Keratinocyte (primary cell): Measurements from ENCODE around the gene KATNB1.

Experiments
- CTCF ChIP-seq, 3 experiments: IDR thresholded peaks in 1 of 3; conservative IDR thresholded peaks in 1 of 3; optimal IDR thresholded peaks in 1 of 3; 2 replicates in 2 of 3; 3 replicates in 1 of 3; pipeline versions ENCODE3 to v1.5.1; 2011; ENCODE audit warnings: low read length in 3 of 3, mild to moderate bottlenecking in 3 of 3, moderate library complexity in 2 of 3, control low read depth in 1 of 3, inconsistent platforms in 1 of 3; ENCODE audit not compliant: insufficient read depth in 2 of 3; ENCODE audit errors: extremely low read depth in 1 of 3
- EZH2 ChIP-seq: IDR thresholded peaks from one replicate; pipeline ENCODE4 v1.6.1; 2012; ENCODE audit warnings: inconsistent platforms, mild to moderate bottlenecking, low read length, moderate library complexity

GRCh38 chr16:57798953-57799599 is 63.5 kb downstream of the KATNB1 start:
- no peak for TF ChIP-seq CTCF (optimal IDR thresholded peaks at IDR 0.05 in 1 of 3, IDR thresholded peaks at IDR 0.05 in 1 of 3, conservative IDR thresholded peaks at IDR 0.05 in 1 of 3; ENCODE audit: extremely low read depth in 1 of 3, insufficient read depth in 2 of 3, low read length in 3 of 3)
- TF ChIP-seq EZH2, result no peak
